Astrocyte of the cerebellum (primary cell): ENCODE measurements around the gene LRRC15.

Experiments
- DNase-seq: peaks from one replicate; pipeline ENCODE4 v3.0.0-alpha.2; 2011; ENCODE audit warnings: low read depth
- H3K4me3 ChIP-seq: 2 replicates; pipeline ENCODE4 v1.5.1; 2011; ENCODE audit warnings: mild to moderate bottlenecking, low read depth, low read length, moderate library complexity
- in situ Hi-C: cut with HindIII; loops from 2 replicates; pipeline ENCODE4 v1.10.0; 2017; ENCODE audit warnings: low sequenced_read_pairs
- TF ChIP-seq, protein P1 (sequence below): IDR thresholded peaks from 2 replicates; pipeline ENCODE4 v1.5.1; 2012; ENCODE audit warnings: low read length, low read depth, moderate library complexity, mild to moderate bottlenecking; ENCODE audit errors: missing control alignments

LRRC15 gene

DNA sequence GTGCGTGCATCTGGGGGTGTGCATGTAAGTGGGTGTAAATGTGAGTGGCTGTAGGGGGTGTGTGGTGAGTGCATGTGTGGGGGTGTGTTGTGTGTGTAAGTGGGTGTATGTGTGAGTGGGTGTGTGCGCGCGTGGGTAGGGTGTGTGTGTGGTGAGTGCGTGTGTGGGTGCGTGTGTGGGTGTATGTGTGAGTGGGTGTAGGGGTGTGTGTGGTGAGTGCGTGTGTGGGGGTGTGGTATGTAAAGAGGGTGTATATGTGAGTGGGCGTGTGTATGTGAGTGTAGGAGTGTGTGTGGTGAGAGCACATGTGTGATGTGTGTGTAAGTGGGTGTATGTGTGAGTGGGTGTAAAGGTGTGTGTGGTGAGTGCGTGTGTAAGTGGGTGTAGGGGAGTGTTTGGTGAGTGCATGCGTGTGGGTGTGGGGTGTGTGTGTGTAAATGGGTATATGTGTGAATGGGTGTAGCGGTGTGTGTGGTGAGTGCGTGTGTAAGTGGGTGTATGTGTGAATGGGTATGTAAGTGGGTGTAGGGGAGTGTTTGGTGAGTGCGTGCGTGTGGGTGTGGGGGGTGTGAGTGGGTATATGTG is 17.5 kb downstream of the LRRC15 start:
- no peak for DNase-seq
- no peak overlapping the region for H3K4me3 ChIP-seq
- TF ChIP-seq, protein P1, sequence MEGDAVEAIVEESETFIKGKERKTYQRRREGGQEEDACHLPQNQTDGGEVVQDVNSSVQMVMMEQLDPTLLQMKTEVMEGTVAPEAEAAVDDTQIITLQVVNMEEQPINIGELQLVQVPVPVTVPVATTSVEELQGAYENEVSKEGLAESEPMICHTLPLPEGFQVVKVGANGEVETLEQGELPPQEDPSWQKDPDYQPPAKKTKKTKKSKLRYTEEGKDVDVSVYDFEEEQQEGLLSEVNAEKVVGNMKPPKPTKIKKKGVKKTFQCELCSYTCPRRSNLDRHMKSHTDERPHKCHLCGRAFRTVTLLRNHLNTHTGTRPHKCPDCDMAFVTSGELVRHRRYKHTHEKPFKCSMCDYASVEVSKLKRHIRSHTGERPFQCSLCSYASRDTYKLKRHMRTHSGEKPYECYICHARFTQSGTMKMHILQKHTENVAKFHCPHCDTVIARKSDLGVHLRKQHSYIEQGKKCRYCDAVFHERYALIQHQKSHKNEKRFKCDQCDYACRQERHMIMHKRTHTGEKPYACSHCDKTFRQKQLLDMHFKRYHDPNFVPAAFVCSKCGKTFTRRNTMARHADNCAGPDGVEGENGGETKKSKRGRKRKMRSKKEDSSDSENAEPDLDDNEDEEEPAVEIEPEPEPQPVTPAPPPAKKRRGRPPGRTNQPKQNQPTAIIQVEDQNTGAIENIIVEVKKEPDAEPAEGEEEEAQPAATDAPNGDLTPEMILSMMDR, result no peak
- in situ Hi-C loops, result no loop called here

DNA sequence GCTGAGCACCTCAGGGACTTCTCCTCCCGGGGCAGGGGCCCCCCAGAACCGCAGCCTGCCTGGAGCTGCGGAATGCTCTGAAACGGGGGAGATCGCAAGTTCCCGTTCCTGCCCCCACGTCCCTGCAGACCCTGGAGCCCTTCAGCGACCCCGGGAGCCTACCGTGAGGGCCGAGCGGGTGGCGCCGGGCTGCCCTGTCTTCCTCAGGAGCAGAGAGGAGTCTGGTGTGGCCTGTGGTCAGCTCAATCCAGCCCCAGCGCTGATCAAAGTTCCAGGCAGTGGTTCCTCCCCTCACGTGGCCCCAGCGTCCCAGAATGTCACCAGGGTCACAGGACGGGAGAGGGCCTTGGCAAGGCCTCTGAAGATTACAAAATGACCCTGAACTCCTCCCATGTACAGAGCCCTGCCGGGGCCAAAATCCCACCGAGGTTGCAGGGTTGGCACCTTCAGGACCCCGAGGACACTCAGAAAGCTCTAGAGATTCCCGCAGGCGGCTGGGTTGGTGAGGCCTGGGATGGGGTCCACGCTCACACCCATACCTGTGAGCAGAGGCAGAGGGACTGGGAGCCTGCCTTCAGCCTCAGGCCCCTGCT is 18.4 kb downstream of the LRRC15 start, which contains the start of gene CPN2:
Gene CPN2, minus strand, starts transcription at position 249 of the 593 bp plus-strand sequence. CDS start 8,626 bp downstream, outside the sequence.
- TF ChIP-seq, protein P1, result no peak
- in situ Hi-C loops, result no loop called here
- H3K4me3 ChIP-seq, result no peak within 1 kb of the TSS
- DNase-seq, result no peak

DNA sequence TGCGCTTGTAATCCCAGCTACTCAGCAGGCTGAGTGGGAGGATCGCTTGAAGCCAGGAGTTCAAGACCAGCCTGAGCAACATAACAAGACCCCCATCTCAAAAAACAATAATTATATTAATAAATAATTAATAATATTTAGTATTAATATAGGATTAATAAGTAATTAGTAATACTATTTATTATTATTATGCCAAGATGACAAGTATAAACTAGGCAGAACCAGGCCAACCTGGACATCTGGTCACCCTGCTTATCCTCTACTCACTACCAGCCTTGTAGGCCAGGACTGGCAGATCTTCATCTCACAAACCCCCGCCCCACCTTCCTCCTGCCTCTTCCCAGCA is 18.8 kb downstream of the LRRC15 start:
- in situ Hi-C loops, result no loop called here

DNA sequence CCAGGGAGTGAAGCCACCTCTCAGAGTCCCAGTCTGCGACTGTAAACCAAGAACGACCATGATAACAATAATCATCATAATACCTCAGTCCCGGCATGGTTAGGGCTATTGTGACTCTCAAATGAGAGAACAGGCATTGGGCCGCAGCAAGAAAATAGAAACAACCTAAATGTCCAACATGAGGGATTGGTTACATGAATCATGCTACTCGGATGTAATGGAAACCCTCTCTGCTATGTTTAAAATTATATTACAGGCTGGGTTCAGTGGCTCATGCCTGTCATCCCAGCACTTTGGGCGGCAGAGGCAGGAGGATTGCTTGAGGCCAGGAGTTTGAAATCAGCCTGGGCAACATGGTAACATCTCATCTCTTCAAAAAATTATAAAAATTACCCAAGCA is 21.2 kb downstream of the LRRC15 start:
- no peak for DNase-seq
- in situ Hi-C loops, result no loop called here
- no peak overlapping the region for H3K4me3 ChIP-seq
- TF ChIP-seq, protein P1, result no peak

More for the DNA sequence above, 18.8 kb downstream of the LRRC15 start:
- TF ChIP-seq, protein P1, result no peak
- DNase-seq, result no peak
- no peak overlapping the region for H3K4me3 ChIP-seq

DNA sequence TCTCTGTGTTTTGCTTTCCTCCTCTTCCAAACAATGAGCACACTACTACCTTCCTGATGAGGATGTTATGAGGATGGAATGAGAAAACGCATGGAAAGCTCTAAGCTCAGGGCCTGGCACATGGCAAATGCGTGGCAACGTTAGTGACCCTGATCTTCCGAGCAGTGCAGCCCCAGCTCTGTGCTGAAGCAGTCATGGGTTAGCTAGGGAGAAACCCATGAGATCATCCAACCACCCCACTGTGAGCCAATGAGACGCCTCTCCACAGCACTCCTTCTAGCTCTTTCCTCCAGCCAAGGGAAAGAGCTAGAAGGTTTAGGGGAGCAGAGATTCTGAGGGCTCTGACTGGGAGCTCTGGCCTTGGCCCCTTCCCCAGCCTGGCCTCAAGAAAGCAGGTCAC is 22.9 kb downstream of the LRRC15 start:
- TF ChIP-seq, protein P1, result no peak
- in situ Hi-C loops, result no loop called here
- H3K4me3 ChIP-seq, result no peak overlapping the region
- no peak for DNase-seq

DNA sequence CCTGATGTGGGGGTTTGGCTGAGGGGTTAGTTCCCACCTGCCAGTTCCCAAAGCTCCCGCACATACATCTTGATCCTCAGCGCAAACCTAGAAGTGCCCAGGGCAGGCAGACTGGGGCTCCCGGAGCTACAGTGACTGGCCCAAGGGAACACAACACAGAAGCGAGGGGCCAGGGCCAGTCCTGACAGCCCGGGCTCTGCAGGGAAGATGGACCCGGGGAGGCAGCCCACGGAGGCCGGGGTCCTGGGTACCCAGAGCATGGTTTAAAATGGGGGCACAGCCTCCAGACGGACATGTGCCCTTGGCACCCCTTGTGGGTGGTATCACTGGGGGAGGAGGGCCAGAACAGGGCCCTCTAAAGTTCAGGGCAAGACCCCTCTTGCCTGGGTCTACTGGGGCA is 23.5 kb downstream of the LRRC15 start:
- no peak overlapping the region for H3K4me3 ChIP-seq
- in situ Hi-C loops, result no loop called here
- TF ChIP-seq, protein P1, result no peak
- DNase-seq, result no peak
